Astrocyte (in vitro differentiated cells and primary cell): Measurements from ENCODE around the gene CDC25A. TPM values are rescaled to one million over a fixed set of nuclear protein-coding genes. Genes with fewer than 3 reads are reported as not detected.

Experiments used
- DNase-seq: peaks from one replicate; pipeline ENCODE4 v3.0.0-alpha.2; 2010; ENCODE audit warnings: low read depth
- FAIRE-seq: peaks from 2 replicates; lab custom pipeline; 2011; peaks lifted over from hg19 to GRCh38; lab: Jason Lieb, UNC
- H2AFZ ChIP-seq: 2 replicates; pipeline ENCODE4 v1.6.0; 2012; ENCODE audit warnings: low read depth, low read length, inconsistent platforms
- H3K27ac ChIP-seq: 2 replicates; pipeline ENCODE4 v1.5.1; 2011; ENCODE audit warnings: low read depth, low read length, inconsistent platforms
- H3K27me3 ChIP-seq: 2 replicates; pipeline ENCODE4 v1.6.0; 2011; ENCODE audit warnings: low read length, inconsistent platforms; ENCODE audit not compliant: insufficient read depth
- H3K36me3 ChIP-seq: 2 replicates; pipeline ENCODE4 v1.5.1; 2011; ENCODE audit warnings: low read length, inconsistent platforms; ENCODE audit not compliant: insufficient read depth
- H3K4me1 ChIP-seq: 2 replicates; pipeline ENCODE4 v1.5.1; 2011; ENCODE audit warnings: low read length, inconsistent platforms; ENCODE audit not compliant: insufficient read depth
- H3K4me2 ChIP-seq: 2 replicates; pipeline ENCODE4 v1.6.0; 2012; ENCODE audit warnings: low read length, inconsistent platforms
- H3K4me3 ChIP-seq: 2 replicates; pipeline ENCODE4 v1.5.1; 2011; ENCODE audit warnings: low read depth, mild to moderate bottlenecking, low read length, inconsistent platforms; ENCODE audit not compliant: insufficient read depth
- H3K79me2 ChIP-seq: 2 replicates; pipeline ENCODE4 v1.6.0; 2012; ENCODE audit warnings: mild to moderate bottlenecking, low read length, inconsistent platforms; ENCODE audit not compliant: insufficient read depth
- H3K9ac ChIP-seq: 2 replicates; pipeline ENCODE4 v1.6.0; 2012; ENCODE audit warnings: mild to moderate bottlenecking, low read length, inconsistent platforms
- H3K9me3 ChIP-seq: 2 replicates; pipeline ENCODE4 v1.5.1; 2012; ENCODE audit warnings: low read depth, mild to moderate bottlenecking, low read length, inconsistent platforms; ENCODE audit not compliant: insufficient read depth
- H4K20me1 ChIP-seq: 2 replicates; pipeline ENCODE4 v1.6.0; 2012; ENCODE audit warnings: low read length, inconsistent platforms; ENCODE audit not compliant: insufficient read depth
- H3K27ac Mint-ChIP-seq: one replicate; pipeline ENCODE4 v1.8.0; 2021; ENCODE audit warnings: mild to moderate bottlenecking, mixed read lengths; ENCODE audit not compliant: unreplicated experiment
- H3K27me3 Mint-ChIP-seq: one replicate; pipeline ENCODE4 v1.8.0; 2021; ENCODE audit warnings: low read depth, mixed read lengths; ENCODE audit not compliant: unreplicated experiment
- H3K36me3 Mint-ChIP-seq: one replicate; pipeline ENCODE4 v1.8.0; 2021; ENCODE audit warnings: low read depth, mixed read lengths; ENCODE audit not compliant: unreplicated experiment
- H3K4me1 Mint-ChIP-seq: one replicate; pipeline ENCODE4 v1.8.0; 2021; ENCODE audit warnings: low read depth, mixed read lengths; ENCODE audit not compliant: unreplicated experiment
- H3K4me3 Mint-ChIP-seq: one replicate; pipeline ENCODE4 v1.8.0; 2021; ENCODE audit warnings: mild to moderate bottlenecking, moderate library complexity, mixed read lengths; ENCODE audit not compliant: unreplicated experiment
- H3K9me3 Mint-ChIP-seq: one replicate; pipeline ENCODE4 v1.8.0; 2021; ENCODE audit warnings: mild to moderate bottlenecking, mixed read lengths; ENCODE audit not compliant: unreplicated experiment
- CTCF ChIP-seq: IDR thresholded peaks from 2 replicates; pipeline ENCODE4 v1.5.1; 2011; ENCODE audit warnings: low read depth, mild to moderate bottlenecking, inconsistent platforms, low read length, moderate library complexity; ENCODE audit not compliant: insufficient read depth
- EZH2 ChIP-seq: IDR thresholded peaks from 2 replicates; pipeline ENCODE4 v1.6.1; 2012; ENCODE audit warnings: mild to moderate bottlenecking, low read length, inconsistent platforms; ENCODE audit not compliant: insufficient read depth
- total RNA-seq: library from RNA; stranded (reverse); gene quantifications from 2 replicates; pipeline ENCODE4 v1.2.1, GENCODE V29; 2021

The CDC25A gene
- total RNA-seq, 1 donor from 2014 or later = 5.1 TPM

- Histone ChIP-seq H3K4me1 (no peaks in the 10 kb centered on the region), H3K9me3 (no peaks in the 10 kb centered on the region), H3K9ac (no peak overlapping the region), H3K4me2 (no peak overlapping the region), H3K36me3 (no peaks in the 10 kb centered on the region), H3K27ac (no peak overlapping the region), H3K79me2 (no peaks in the 10 kb centered on the region), H3K27me3 (no peaks in the 10 kb centered on the region), H3K4me3 (no peak overlapping the region), H4K20me1 (no peaks in the 10 kb centered on the region), H2AFZ (no peak overlapping the region)
- no peak for TF ChIP-seq CTCF
- no peak for TF ChIP-seq EZH2
- Mint-ChIP-seq H3K36me3 (no peaks in the 10 kb centered on the region), H3K27ac (peak overlapping the region; percentile 44), H3K4me3 (peak overlapping the region; percentile 50), H3K9me3 (peaks cover 4% of the 10 kb centered on the region), H3K4me1 (no peaks in the 10 kb centered on the region), H3K27me3 (peaks cover 12% of the 10 kb centered on the region)
- DNase-seq (no peak), FAIRE-seq (no peak)
These were observed 21.2 kb upstream of the CDC25A start for GRCh38 chr3:48209445-48209844.

- no peak overlapping the region for H3K4me3 ChIP-seq
- H3K27me3 ChIP-seq = no peaks in the 10 kb centered on the region
- Mint-ChIP-seq H3K27ac (no peak overlapping the region), H3K4me1 (no peaks in the 10 kb centered on the region), H3K4me3 (no peak overlapping the region), H3K36me3 (no peaks in the 10 kb centered on the region), H3K9me3 (peaks cover 4% of the 10 kb centered on the region), H3K27me3 (peaks cover 12% of the 10 kb centered on the region)
- H3K79me2 ChIP-seq = no peaks in the 10 kb centered on the region
- H3K4me2 ChIP-seq = no peak overlapping the region
- FAIRE-seq = no peak
- no peak overlapping the region for H2AFZ ChIP-seq
- TF ChIP-seq CTCF (no peak), EZH2 (no peak)
- no peak overlapping the region for H3K9ac ChIP-seq
- H3K9me3 ChIP-seq = no peaks in the 10 kb centered on the region
- no peaks in the 10 kb centered on the region for H3K4me1 ChIP-seq
- no peak for DNase-seq
- no peak overlapping the region for H3K27ac ChIP-seq
- no peaks in the 10 kb centered on the region for H4K20me1 ChIP-seq
- no peaks in the 10 kb centered on the region for H3K36me3 ChIP-seq
These were observed 19.9 kb upstream of the CDC25A start for GRCh38 chr3:48208076-48208475.

GRCh38 chr3:48202632-48203031, 14.4 kb upstream of the CDC25A start:
- Histone ChIP-seq H3K9ac (no peak overlapping the region), H3K9me3 (no peaks in the 10 kb centered on the region), H4K20me1 (no peaks in the 10 kb centered on the region), H3K27ac (no peak overlapping the region), H3K4me2 (no peak overlapping the region), H3K4me3 (no peak overlapping the region), H3K27me3 (peaks cover 4% of the 10 kb centered on the region), H3K79me2 (no peaks in the 10 kb centered on the region), H2AFZ (no peak overlapping the region), H3K4me1 (no peaks in the 10 kb centered on the region), H3K36me3 (no peaks in the 10 kb centered on the region)
- H3K27me3 Mint-ChIP-seq = peaks cover 11% of the 10 kb centered on the region
- no peaks in the 10 kb centered on the region for H3K36me3 Mint-ChIP-seq
- TF ChIP-seq EZH2 (no peak), CTCF (no peak)
- no peak overlapping the region for H3K4me3 Mint-ChIP-seq
- no peak overlapping the region for H3K27ac Mint-ChIP-seq
- FAIRE-seq = no peak
- H3K4me1 Mint-ChIP-seq = no peaks in the 10 kb centered on the region
- H3K9me3 Mint-ChIP-seq = no peaks in the 10 kb centered on the region
- DNase-seq = no peak
